ENCODE results near the gene CIB4.
A peak's percentile ranks its signal among the peaks of the same experiment; 100 is the strongest.

Gene CIB4

GRCh38 chr2:26584191-26584590 lies 57.0 kb downstream of the CIB4 start:
- H3K27me3 ChIP-seq (ENCODE audit: insufficient read depth, low read depth, severe bottlenecking): no peaks in the 10 kb centered on the region

DNA sequence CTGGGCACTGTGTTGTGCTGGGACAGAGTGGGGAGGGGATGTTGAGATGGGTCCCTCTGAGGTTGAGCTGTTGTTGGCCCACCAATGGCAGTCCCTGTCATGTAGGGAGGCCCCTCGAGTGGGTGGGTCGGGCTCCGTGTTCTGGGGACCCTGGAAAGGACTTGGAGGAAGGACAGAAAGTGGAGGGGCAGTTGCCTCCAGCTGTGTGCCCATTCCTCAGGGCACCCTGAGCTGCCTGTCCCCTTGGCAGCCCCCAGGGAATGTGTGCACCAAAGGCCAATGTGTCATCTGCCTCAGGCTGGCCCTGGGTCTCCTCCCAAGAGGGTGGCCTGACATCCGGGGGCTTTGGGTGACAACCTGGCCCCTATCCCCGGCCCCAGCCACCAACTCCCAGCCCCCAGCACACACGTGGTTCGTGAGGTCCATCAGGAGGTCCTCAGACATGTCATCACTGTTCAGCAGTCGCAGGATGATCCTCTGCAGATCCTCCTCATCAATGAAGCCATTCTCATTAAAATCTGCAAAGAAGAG lies 57.7 kb downstream of the CIB4 start:
- no peaks in the 10 kb centered on the region for H3K36me3 ChIP-seq
- H3K27me3 ChIP-seq (ENCODE audit: insufficient read depth, low read depth, severe bottlenecking): no peaks in the 10 kb centered on the region
- peaks cover 2% of the 10 kb centered on the region for H3K9me3 ChIP-seq (ENCODE audit: severe bottlenecking)
- H3K4me3 ChIP-seq (ENCODE audit: low read depth, low read length): no peak overlapping the region
- no peak overlapping the region for H3K27ac ChIP-seq
- DNase-seq: peak; percentile 6
- TF ChIP-seq CTCF (IDR thresholded peaks at IDR 0.05; ENCODE audit: low read depth, low read length): no peak

More at GRCh38 chr2:26584191-26584590, 57.0 kb downstream of the CIB4 start:
- no peak overlapping the region for H3K4me3 ChIP-seq (ENCODE audit: low read depth, low read length)
- TF ChIP-seq CTCF (IDR thresholded peaks at IDR 0.05; ENCODE audit: low read depth, low read length): no peak
- peak; percentile 5 for DNase-seq
- H3K27ac ChIP-seq: no peak overlapping the region
- H3K9me3 ChIP-seq (ENCODE audit: severe bottlenecking): peaks cover 2% of the 10 kb centered on the region
- no peaks in the 10 kb centered on the region for H3K36me3 ChIP-seq

- H3K36me3 ChIP-seq: no peaks in the 10 kb centered on the region
- peak; percentile 5 for DNase-seq
- no peak for TF ChIP-seq CTCF (IDR thresholded peaks at IDR 0.05; ENCODE audit: low read depth, low read length)
- peaks cover 2% of the 10 kb centered on the region for H3K9me3 ChIP-seq (ENCODE audit: severe bottlenecking)
- no peak overlapping the region for H3K27ac ChIP-seq
- H3K4me3 ChIP-seq (ENCODE audit: low read depth, low read length): no peak overlapping the region
- H3K27me3 ChIP-seq (ENCODE audit: insufficient read depth, low read depth, severe bottlenecking): no peaks in the 10 kb centered on the region
Measured at GRCh38 chr2:26582890-26583289, 58.3 kb downstream of the CIB4 start.

DNA sequence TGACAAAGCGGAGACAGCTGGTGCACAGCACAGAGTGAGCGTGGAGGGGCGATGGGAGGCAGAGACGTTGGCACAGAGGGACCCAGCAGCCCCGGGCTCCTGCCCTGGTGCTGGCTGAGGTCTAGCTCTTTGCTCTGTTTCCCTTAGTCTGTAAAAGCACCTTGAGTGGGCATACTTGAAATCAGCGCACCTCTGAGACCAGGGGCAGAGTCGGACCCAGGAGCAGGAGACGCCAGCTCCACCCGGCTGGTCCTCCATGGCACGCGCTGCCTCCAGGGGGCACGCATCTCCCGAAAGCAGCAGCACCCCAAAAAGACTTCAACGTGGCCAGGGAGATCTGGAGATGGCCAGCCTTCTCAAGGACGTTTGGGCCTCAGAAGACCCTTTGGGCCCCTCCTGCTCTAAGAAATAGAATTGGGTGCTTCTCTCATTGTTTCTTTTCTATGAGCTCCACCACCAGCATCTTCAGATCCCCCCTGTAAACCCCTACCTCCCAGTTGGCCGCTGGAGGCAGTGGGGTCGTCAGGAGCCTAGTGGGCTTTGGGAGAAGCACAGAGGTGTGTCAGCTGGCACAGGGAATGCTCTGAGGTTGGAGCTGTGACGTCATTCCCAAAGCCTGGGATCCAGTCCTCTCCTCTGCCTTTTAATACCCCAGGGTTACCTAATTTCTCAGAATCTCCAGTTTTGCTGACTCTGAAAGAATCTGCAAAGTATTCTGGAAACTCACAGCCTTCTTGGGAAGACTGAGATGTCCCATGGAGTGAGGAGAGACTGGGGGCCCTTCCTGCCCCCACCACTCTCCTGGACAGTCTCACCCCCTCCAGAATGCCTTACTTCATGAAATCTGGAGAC lies 58.9 kb downstream of the CIB4 start:
- Histone ChIP-seq H3K9me3 (ENCODE audit: severe bottlenecking) (peaks cover 2% of the 10 kb centered on the region), H3K36me3 (no peaks in the 10 kb centered on the region), H3K27me3 (ENCODE audit: insufficient read depth, low read depth, severe bottlenecking) (no peaks in the 10 kb centered on the region), H3K4me3 (ENCODE audit: low read depth, low read length) (no peak overlapping the region), H3K27ac (no peak overlapping the region)
- DNase-seq: peak; percentile 6
- TF ChIP-seq CTCF (IDR thresholded peaks at IDR 0.05; ENCODE audit: low read depth, low read length): no peak

GRCh38 chr2:26581266-26581990 lies 59.7 kb downstream of the CIB4 start:
- Histone ChIP-seq H3K27me3 (ENCODE audit: insufficient read depth, low read depth, severe bottlenecking) (no peaks in the 10 kb centered on the region), H3K9me3 (ENCODE audit: severe bottlenecking) (peaks cover 2% of the 10 kb centered on the region), H3K27ac (no peak overlapping the region), H3K4me3 (ENCODE audit: low read depth, low read length) (no peak overlapping the region), H3K36me3 (no peaks in the 10 kb centered on the region)
- TF ChIP-seq CTCF (IDR thresholded peaks at IDR 0.05; ENCODE audit: low read depth, low read length): no peak
- DNase-seq: peak; percentile 5

Data from WERI-Rb-1 (cell line).